Endothelial cell of umbilical vein (primary cell): Measurements from ENCODE around the gene RPLP2.

Experiments
- MYC ChIP-seq: IDR thresholded peaks from one replicate; pipeline ENCODE4 v1.6.1; 2011; ENCODE audit warnings: mild to moderate bottlenecking, low read depth, low read length
- POLR2A ChIP-seq: IDR thresholded peaks from 2 replicates; pipeline ENCODE4 v1.6.1; 2012; ENCODE audit warnings: low read depth, mild to moderate bottlenecking, control low read depth, low read length
- POLR2AphosphoS5 ChIP-seq: IDR thresholded peaks from 2 replicates; pipeline ENCODE4 v1.6.1; 2012; ENCODE audit warnings: low read depth, mild to moderate bottlenecking, control low read depth, low read length, moderate library complexity; ENCODE audit not compliant: insufficient read depth
- TF ChIP-seq, protein P1 (sequence below), 2 donors: IDR thresholded peaks; 1 replicate in 1 of 2; 2 replicates in 1 of 2; pipeline ENCODE4 v1.5.1; 2011; ENCODE audit warnings: low read length in 2 of 2, mild to moderate bottlenecking in 2 of 2, moderate library complexity in 2 of 2, control low read depth in 1 of 2, inconsistent platforms in 1 of 2, low read depth in 1 of 2; ENCODE audit not compliant: insufficient read depth in 1 of 2; ENCODE audit errors: extremely low read depth in 1 of 2
- TF ChIP-seq, protein P2 (sequence below): IDR thresholded peaks from 2 replicates; pipeline ENCODE4 v1.6.1; 2011; ENCODE audit not compliant: insufficient read depth, insufficient read length

DNA sequence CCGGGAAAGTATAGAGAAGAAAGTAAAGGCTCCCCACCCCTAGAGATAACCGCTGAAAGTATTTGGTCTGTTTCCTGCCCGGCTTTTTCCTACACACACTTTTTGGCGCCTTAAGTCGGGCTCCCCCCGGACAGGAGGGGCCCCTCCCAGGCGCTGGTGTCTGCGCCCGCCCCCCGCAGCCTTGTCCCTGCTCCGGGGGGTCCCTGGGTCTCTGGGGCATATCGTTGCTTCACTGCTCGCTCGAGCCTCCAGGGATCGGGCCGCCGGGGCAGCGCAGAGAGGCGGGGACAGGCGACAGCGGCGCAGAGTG lies 17.0 kb downstream of the RPLP2 start:
- TF ChIP-seq, protein P1, sequence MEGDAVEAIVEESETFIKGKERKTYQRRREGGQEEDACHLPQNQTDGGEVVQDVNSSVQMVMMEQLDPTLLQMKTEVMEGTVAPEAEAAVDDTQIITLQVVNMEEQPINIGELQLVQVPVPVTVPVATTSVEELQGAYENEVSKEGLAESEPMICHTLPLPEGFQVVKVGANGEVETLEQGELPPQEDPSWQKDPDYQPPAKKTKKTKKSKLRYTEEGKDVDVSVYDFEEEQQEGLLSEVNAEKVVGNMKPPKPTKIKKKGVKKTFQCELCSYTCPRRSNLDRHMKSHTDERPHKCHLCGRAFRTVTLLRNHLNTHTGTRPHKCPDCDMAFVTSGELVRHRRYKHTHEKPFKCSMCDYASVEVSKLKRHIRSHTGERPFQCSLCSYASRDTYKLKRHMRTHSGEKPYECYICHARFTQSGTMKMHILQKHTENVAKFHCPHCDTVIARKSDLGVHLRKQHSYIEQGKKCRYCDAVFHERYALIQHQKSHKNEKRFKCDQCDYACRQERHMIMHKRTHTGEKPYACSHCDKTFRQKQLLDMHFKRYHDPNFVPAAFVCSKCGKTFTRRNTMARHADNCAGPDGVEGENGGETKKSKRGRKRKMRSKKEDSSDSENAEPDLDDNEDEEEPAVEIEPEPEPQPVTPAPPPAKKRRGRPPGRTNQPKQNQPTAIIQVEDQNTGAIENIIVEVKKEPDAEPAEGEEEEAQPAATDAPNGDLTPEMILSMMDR (IDR thresholded peaks at IDR 0.05; ENCODE audit: extremely low read depth in 1 of 2, insufficient read depth in 1 of 2, low read depth in 1 of 2, low read length in 2 of 2): no peak
- TF ChIP-seq POLR2A (no peak), POLR2AphosphoS5 (no peak), MYC (no peak)
- TF ChIP-seq, protein P2, sequence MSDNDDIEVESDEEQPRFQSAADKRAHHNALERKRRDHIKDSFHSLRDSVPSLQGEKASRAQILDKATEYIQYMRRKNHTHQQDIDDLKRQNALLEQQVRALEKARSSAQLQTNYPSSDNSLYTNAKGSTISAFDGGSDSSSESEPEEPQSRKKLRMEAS: no peak
